IPS-15b (cell line): ENCODE data around the gene PRR13.
"Not testable (repeated sequence)": the region's sequence is repeated elsewhere in the genome, so short reads cannot be mapped to it uniquely, and the experiment has no call there.

ENCODE experiments used
- H3K27me3 ChIP-seq: one replicate; pipeline ENCODE4 v1.6.1; 2013; ENCODE audit warnings: low read length; ENCODE audit not compliant: control insufficient read depth, insufficient read depth
- H3K36me3 ChIP-seq: one replicate; pipeline ENCODE4 v1.6.1; 2013; ENCODE audit warnings: low read length; ENCODE audit not compliant: control insufficient read depth, insufficient read depth
- H3K4me1 ChIP-seq: one replicate; pipeline ENCODE4 v1.6.1; 2013; ENCODE audit warnings: mild to moderate bottlenecking, low read length; ENCODE audit not compliant: control insufficient read depth, insufficient read depth
- H3K4me3 ChIP-seq: one replicate; pipeline ENCODE4 v1.5.1; 2013; ENCODE audit warnings: low read depth, low read length
- H3K9ac ChIP-seq: one replicate; pipeline ENCODE4 v1.6.1; 2013; ENCODE audit warnings: low read depth, mild to moderate bottlenecking, low read length
- H3K9me3 ChIP-seq: one replicate; pipeline ENCODE4 v1.6.1; 2013; ENCODE audit warnings: mild to moderate bottlenecking, low read length; ENCODE audit not compliant: control insufficient read depth, insufficient read depth

The PRR13 gene, protein sequence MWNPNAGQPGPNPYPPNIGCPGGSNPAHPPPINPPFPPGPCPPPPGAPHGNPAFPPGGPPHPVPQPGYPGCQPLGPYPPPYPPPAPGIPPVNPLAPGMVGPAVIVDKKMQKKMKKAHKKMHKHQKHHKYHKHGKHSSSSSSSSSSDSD

DNA sequence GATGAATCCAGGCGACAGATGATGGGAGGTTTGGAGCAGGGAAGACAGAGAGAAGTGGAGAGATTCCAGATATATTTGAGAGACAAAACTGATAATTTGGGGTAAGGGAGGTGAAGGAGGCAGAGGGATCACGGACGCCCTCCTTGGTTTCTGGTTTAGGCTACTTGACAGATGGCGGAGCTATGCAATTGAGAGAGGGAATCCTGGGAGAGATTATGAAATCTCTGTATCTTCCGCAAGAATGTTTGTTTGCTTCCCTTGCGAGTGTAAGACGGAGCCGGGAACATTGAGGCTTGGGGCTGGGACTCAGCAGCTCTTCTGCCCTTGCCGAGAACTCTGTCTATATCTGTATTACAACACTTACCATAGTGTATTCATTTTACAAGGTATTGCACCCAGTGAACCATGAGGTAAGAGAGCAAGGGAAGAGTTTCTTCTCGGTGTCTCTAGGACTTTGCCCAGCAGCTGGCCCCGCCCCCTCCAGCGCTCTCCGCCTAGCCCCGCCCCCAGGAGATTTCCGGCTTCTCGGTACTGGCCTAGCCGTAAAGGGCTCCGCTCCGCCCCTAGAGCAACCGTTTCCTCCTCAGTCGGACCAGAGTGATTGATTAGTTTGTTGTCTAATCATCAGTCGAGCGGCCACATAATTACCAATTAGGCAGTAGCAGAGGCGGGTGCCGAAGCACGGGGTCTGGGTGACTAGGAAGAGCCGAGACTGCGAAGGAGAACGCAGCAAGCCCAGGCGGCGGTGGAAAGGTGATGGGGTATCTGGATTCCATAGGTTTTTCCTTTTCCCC, at the start of gene PRR13:
Gene PRR13 (plus strand): TSS at position 695 of the 794 bp plus-strand sequence. CDS start 981 bp downstream, outside the sequence.
- H3K36me3 ChIP-seq = peaks cover 6% of the 10 kb centered on the region
- H3K9me3 ChIP-seq = no peaks in the 10 kb centered on the region
- H3K9ac ChIP-seq = peak within 1 kb of the TSS; percentile 94
- H3K27me3 ChIP-seq = no peaks in the 10 kb centered on the region
- H3K4me3 ChIP-seq = peak within 1 kb of the TSS; percentile 84
- H3K4me1 ChIP-seq = no peaks in the 10 kb centered on the region

DNA sequence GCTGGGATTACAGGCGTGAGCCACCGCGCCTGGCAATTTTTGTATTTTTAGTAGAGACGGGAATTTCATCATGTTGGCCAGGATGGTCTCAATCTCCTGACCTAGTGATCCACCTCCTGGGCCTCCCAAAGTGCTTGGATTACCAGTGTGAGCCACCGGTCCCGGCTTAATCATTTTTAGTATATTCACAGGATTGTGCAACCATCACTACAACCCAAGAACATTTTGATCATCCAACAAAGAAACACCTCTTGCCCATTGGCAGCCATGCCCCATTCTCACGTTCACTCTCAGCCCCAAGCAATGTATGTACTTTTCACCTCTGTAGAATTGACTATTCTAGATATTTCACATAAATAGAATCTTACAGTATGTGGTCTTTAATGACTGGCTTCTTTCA, 41.6 kb upstream of the PRR13 start:
- no peaks in the 10 kb centered on the region for H3K36me3 ChIP-seq
- no peaks in the 10 kb centered on the region for H3K4me1 ChIP-seq
- H3K4me3 ChIP-seq = no peak overlapping the region
- H3K9me3 ChIP-seq = no peaks in the 10 kb centered on the region
- no peaks in the 10 kb centered on the region for H3K27me3 ChIP-seq
- no peak overlapping the region for H3K9ac ChIP-seq

DNA sequence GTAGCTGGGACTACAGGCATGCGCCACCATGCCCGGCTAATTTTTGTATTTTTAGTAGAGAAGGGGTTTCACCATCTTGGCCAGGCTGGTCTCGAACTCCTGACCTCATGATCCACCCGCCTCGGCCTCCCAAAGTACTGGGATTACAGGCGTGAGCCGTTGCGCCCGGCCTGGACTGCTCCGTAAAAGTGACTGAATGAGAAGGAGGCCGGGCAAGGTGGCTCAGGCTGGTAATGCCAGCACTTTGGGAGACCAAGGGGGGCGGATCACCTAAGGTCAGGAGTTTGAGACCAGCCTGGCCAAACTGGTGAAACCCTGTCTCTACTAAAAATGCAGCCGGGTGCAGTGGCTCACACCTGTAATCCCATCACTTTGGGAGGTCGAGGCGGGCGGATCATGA, 39.2 kb upstream of the PRR13 start:
- H3K27me3 ChIP-seq, H3K9ac ChIP-seq, H3K9me3 ChIP-seq, H3K4me3 ChIP-seq, H3K4me1 ChIP-seq, H3K36me3 ChIP-seq: not testable (repeated sequence)

DNA sequence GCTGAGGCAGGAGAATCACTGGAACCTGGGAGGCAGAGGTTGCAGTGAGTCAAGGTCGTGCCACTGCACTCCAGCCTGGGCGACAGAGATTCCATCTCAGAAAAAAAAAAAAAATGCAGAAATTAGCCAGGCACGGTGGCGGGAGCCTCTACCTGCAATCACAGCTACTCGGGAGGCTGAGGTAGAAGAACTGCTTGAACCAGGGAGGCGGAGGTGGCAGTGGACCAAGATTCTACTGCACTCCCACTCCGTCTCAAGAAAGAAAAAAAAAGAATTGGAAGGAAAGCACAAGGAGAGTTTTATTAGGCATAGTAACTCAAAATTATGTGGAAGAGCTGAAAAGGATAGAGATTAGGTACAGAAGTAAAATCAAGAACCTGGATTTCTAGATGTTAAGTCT, 38.7 kb upstream of the PRR13 start:
- Histone ChIP-seq H3K9me3 (no peaks in the 10 kb centered on the region), H3K36me3 (peaks cover 3% of the 10 kb centered on the region), H3K4me1 (no peaks in the 10 kb centered on the region), H3K9ac (no peak overlapping the region), H3K27me3 (no peaks in the 10 kb centered on the region), H3K4me3 (no peak overlapping the region)

GRCh38 chr12:53410951-53411350, 30.6 kb upstream of the PRR13 start:
- no peaks in the 10 kb centered on the region for H3K9me3 ChIP-seq
- H3K27me3 ChIP-seq = no peaks in the 10 kb centered on the region
- H3K36me3 ChIP-seq = peaks cover 20% of the 10 kb centered on the region
- no peak overlapping the region for H3K4me3 ChIP-seq
- no peak overlapping the region for H3K9ac ChIP-seq
- H3K4me1 ChIP-seq = peaks cover 12% of the 10 kb centered on the region

DNA sequence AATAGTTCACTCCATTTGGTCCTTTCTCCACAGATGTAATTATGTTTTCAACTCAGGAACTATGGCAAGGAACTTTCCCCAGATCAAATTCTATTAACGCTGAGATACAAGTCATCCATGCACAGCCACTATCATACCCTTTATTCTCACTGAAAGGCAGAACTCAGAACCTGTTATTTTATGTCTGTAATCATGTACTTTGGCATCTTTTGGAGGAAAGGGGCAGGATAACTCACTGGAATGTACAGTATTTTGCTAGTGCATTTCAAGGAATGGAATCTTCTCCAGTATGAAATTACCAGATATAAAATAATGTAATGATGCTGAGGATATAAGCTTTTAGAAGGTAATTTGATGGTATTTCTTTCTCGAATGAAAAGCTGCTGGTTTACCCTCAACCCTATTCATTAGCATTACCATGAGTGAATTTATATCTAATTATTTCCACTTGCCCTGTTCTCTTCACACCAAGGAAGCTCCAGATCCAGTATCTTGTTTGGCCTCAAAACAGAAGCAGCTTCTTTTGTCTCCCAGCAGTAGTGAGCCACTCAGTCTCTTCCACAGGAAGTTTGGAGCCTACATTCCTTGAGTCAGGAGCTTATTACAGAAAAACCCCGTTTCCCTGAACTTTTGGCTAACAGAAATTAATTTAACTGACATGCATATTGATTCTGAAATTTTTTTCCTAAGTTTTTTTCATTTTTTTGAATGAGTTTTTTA, 27.9 kb upstream of the PRR13 start:
- Histone ChIP-seq H3K9ac (no peak overlapping the region), H3K4me3 (no peak overlapping the region), H3K9me3 (no peaks in the 10 kb centered on the region), H3K4me1 (peaks cover 17% of the 10 kb centered on the region), H3K36me3 (peaks cover 17% of the 10 kb centered on the region), H3K27me3 (no peaks in the 10 kb centered on the region)

- no peak overlapping the region for H3K4me3 ChIP-seq
- H3K36me3 ChIP-seq = peaks cover 10% of the 10 kb centered on the region
- H3K9ac ChIP-seq = peak overlapping the region; percentile 20
- H3K9me3 ChIP-seq = no peaks in the 10 kb centered on the region
- H3K27me3 ChIP-seq = no peaks in the 10 kb centered on the region
- peaks cover 17% of the 10 kb centered on the region for H3K4me1 ChIP-seq
Measured at GRCh38 chr12:53414756-53415417, 26.6 kb upstream of the PRR13 start.

DNA sequence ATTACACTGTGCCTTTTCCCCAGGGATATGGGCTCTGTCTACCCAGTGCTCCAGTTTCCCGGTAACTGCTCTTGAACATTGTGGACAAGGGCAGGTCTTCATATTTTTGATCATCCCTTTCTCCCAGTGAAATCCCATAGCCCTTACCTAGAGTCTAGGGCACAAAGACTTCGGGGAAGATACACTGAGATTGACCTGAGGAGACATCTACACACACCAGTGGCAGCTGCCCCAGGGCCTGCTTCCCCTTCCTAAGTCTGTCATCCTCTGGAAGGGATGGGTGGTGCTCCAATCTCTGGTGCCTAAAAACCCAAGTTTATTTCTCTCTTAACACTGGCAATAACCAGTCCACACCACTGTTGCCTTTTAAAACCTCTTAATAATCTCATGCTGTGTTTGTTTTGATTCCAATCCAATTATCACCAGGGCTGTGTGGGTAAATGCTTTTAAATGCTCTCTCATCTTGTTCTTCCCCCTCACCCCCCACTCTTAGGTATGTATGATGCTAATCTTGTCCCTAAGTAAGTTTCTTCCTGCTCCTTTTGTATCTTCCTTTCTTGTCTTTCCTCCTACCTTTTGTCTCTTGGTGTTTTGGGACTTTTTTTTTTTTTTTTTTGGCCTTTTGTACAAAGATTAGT, 25.7 kb upstream of the PRR13 start:
- H3K9me3 ChIP-seq, H3K4me3 ChIP-seq, H3K27me3 ChIP-seq, H3K36me3 ChIP-seq, H3K9ac ChIP-seq: not testable (repeated sequence)
- H3K4me1 ChIP-seq = peaks cover 17% of the 10 kb centered on the region

GRCh38 chr12:53417291-53417816, 24.2 kb upstream of the PRR13 start:
- not testable (repeated sequence) for H3K9ac ChIP-seq, H3K27me3 ChIP-seq, H3K9me3 ChIP-seq, H3K4me3 ChIP-seq, H3K36me3 ChIP-seq
- H3K4me1 ChIP-seq = peaks cover 17% of the 10 kb centered on the region

GRCh38 chr12:53418221-53418620, 23.3 kb upstream of the PRR13 start:
- peaks cover 18% of the 10 kb centered on the region for H3K4me1 ChIP-seq
- H3K9ac ChIP-seq = no peak overlapping the region
- no peak overlapping the region for H3K4me3 ChIP-seq
- H3K36me3 ChIP-seq = no peaks in the 10 kb centered on the region
- no peaks in the 10 kb centered on the region for H3K9me3 ChIP-seq
- no peaks in the 10 kb centered on the region for H3K27me3 ChIP-seq

DNA sequence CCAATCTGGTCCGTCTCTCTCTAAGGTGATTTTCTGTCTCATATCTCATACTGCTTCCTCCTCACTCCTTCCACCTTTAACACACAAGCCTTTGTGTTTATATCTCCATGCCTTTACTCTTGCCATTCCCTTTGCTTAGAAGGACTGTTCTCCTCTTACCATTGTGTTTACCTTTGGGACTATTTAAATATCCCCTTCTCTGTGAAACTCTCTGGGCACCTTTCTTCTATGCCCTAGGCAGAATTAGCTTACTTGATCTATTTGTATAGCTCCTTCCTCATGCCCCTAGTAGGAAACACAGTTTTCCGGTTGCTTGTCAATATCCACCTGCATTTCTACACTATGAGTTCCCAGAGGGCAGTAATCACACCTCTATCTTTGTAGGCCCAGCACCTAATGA, 21.8 kb upstream of the PRR13 start:
- H3K9ac ChIP-seq = no peak overlapping the region
- no peak overlapping the region for H3K4me3 ChIP-seq
- H3K4me1 ChIP-seq = peaks cover 21% of the 10 kb centered on the region
- H3K9me3 ChIP-seq = no peaks in the 10 kb centered on the region
- H3K27me3 ChIP-seq = no peaks in the 10 kb centered on the region
- no peaks in the 10 kb centered on the region for H3K36me3 ChIP-seq
